PFSK-1 (cell line): Measurements from ENCODE around the gene ANKRD13B.

Experiments
- POLR2AphosphoS5 ChIP-seq: IDR thresholded peaks from 2 replicates; pipeline ENCODE4 v1.6.1; 2012; ENCODE audit warnings: low read depth, mild to moderate bottlenecking, control low read depth, low read length, moderate library complexity
- REST ChIP-seq, 2 experiments: IDR thresholded peaks; 2 replicates each; pipeline versions ENCODE4 v1.6.1 to v1.8.0; 2011 to 2012; ENCODE audit warnings: low read depth in 2 of 2, low read length in 2 of 2, control low read depth in 1 of 2, inconsistent platforms in 1 of 2, mild to moderate bottlenecking in 1 of 2, moderate library complexity in 1 of 2; ENCODE audit not compliant: insufficient read depth in 1 of 2
- SIN3A ChIP-seq: IDR thresholded peaks from 2 replicates; pipeline ENCODE4 v1.6.1; 2012; ENCODE audit warnings: mild to moderate bottlenecking, low read length, moderate library complexity, borderline replicate concordance; ENCODE audit not compliant: insufficient read depth
- TAF1 ChIP-seq: IDR thresholded peaks from 2 replicates; pipeline ENCODE4 v1.6.1; 2012; ENCODE audit warnings: low read length, control low read depth, borderline replicate concordance; ENCODE audit not compliant: insufficient read depth

DNA sequence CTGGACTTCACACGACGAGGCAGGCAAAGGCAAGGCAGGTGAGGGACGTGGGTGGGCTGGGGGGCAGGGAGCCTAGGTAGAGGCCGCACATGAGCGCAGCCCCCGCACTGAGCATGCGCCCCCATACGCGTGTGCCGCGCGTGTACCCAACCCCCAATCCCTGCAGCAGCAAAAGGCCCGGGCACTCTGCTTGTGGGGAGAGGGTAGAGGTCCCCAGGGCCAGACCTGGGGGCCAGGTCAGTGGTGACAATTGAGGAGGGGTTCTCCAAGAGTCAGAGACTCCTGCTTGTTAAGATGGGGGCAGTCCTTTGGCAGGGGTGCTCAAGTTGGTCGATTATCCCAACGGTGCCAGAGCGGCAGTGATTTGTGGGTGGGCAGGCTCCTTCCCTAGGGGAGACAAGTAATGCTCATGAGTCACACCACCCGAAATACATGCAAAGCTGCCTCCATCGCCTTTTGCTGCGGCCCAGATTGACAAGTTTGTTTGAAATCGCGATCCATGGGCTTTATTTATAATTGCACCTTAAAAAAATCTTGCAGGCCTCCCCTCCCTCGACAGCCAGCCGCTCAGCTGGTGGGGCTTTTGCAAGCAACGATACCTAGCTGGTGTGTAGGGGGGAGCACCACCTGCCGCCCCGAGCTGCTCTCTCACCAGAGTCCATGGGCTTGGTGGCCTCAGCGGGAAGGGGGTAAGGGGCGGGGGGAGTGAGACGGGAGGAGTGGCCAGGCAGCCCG, 2.4 kb upstream of the ANKRD13B start:
- TF ChIP-seq POLR2AphosphoS5 (no peak), SIN3A (no peak), TAF1 (no peak), REST (IDR thresholded peaks at IDR 0.05; ENCODE audit: insufficient read depth in 1 of 2, low read depth in 2 of 2, low read length in 2 of 2) (no peak)
